Osteocyte (in vitro differentiated cells): ENCODE results near the gene DDOST. TPM values are rescaled to one million over a fixed set of nuclear protein-coding genes. Genes with fewer than 3 reads are reported as not detected.

Source experiments
- DNase-seq: peaks from one replicate; pipeline ENCODE4 v3.0.0; 2021; ENCODE audit warnings: mixed read lengths; ENCODE audit not compliant: unreplicated experiment; ENCODE audit errors: extremely low spot score
- H3K27ac Mint-ChIP-seq: one replicate; pipeline ENCODE4 v1.8.0; 2021; ENCODE audit warnings: mild to moderate bottlenecking, mixed read lengths; ENCODE audit not compliant: unreplicated experiment
- H3K27me3 Mint-ChIP-seq: one replicate; pipeline ENCODE4 v1.8.0; 2021; ENCODE audit warnings: mixed read lengths; ENCODE audit not compliant: unreplicated experiment
- H3K36me3 Mint-ChIP-seq: one replicate; pipeline ENCODE4 v1.8.0; 2021; ENCODE audit warnings: mixed read lengths; ENCODE audit not compliant: unreplicated experiment
- H3K4me1 Mint-ChIP-seq: one replicate; pipeline ENCODE4 v1.8.0; 2021; ENCODE audit warnings: mixed read lengths; ENCODE audit not compliant: unreplicated experiment
- H3K4me3 Mint-ChIP-seq: one replicate; pipeline ENCODE4 v1.8.0; 2021; ENCODE audit warnings: mild to moderate bottlenecking, moderate library complexity, mixed read lengths; ENCODE audit not compliant: unreplicated experiment
- H3K9me3 Mint-ChIP-seq: one replicate; pipeline ENCODE4 v1.8.0; 2021; ENCODE audit warnings: mixed read lengths; ENCODE audit not compliant: unreplicated experiment
- CTCF ChIP-seq: fragments of 200-600 bp; sonication (generic); IDR thresholded peaks from 2 replicates; pipeline ENCODE4 v1.5.0; 2021; ENCODE audit warnings: antibody characterized with exemption, mild to moderate bottlenecking, moderate library complexity
- total RNA-seq: library from RNA; stranded (reverse); gene quantifications from 2 replicates; pipeline ENCODE4 v1.2.1, GENCODE V29; 2021

The DDOST gene
- total RNA-seq, 1 donor from 2014 or later: 267 TPM

GRCh38 chr1:20701847-20702246 is 40.7 kb upstream of the DDOST start:
- Mint-ChIP-seq H3K27ac (no peak overlapping the region), H3K4me1 (peaks cover 16% of the 10 kb centered on the region), H3K27me3 (no peaks in the 10 kb centered on the region), H3K36me3 (no peaks in the 10 kb centered on the region), H3K4me3 (no peak overlapping the region), H3K9me3 (no peaks in the 10 kb centered on the region)
- DNase-seq: no peak
- no peak for TF ChIP-seq CTCF

- Mint-ChIP-seq H3K27ac (no peak overlapping the region), H3K4me3 (no peak overlapping the region), H3K9me3 (no peaks in the 10 kb centered on the region), H3K27me3 (no peaks in the 10 kb centered on the region), H3K4me1 (peaks cover 17% of the 10 kb centered on the region), H3K36me3 (no peaks in the 10 kb centered on the region)
- no peak for TF ChIP-seq CTCF
- DNase-seq: no peak
Observed at GRCh38 chr1:20701446-20701845, 40.3 kb upstream of the DDOST start.

- no peaks in the 10 kb centered on the region for H3K27me3 Mint-ChIP-seq
- no peaks in the 10 kb centered on the region for H3K36me3 Mint-ChIP-seq
- no peak for TF ChIP-seq CTCF
- peaks cover 19% of the 10 kb centered on the region for H3K4me1 Mint-ChIP-seq
- no peak overlapping the region for H3K4me3 Mint-ChIP-seq
- H3K27ac Mint-ChIP-seq: no peak overlapping the region
- DNase-seq: no peak
- no peaks in the 10 kb centered on the region for H3K9me3 Mint-ChIP-seq
Observed at GRCh38 chr1:20700636-20701215, 39.6 kb upstream of the DDOST start.

- no peaks in the 10 kb centered on the region for H3K27me3 Mint-ChIP-seq
- no peak for DNase-seq
- H3K9me3 Mint-ChIP-seq: no peaks in the 10 kb centered on the region
- no peaks in the 10 kb centered on the region for H3K36me3 Mint-ChIP-seq
- H3K4me1 Mint-ChIP-seq: peaks cover 19% of the 10 kb centered on the region
- H3K4me3 Mint-ChIP-seq: no peak overlapping the region
- no peak overlapping the region for H3K27ac Mint-ChIP-seq
- TF ChIP-seq CTCF: no peak
Observed at GRCh38 chr1:20699558-20699957, 38.4 kb upstream of the DDOST start.

- no peak overlapping the region for H3K4me3 Mint-ChIP-seq
- no peaks in the 10 kb centered on the region for H3K36me3 Mint-ChIP-seq
- no peak for TF ChIP-seq CTCF
- H3K4me1 Mint-ChIP-seq: peaks cover 19% of the 10 kb centered on the region
- no peak for DNase-seq
- H3K9me3 Mint-ChIP-seq: no peaks in the 10 kb centered on the region
- H3K27me3 Mint-ChIP-seq: no peaks in the 10 kb centered on the region
- H3K27ac Mint-ChIP-seq: peak overlapping the region; percentile 41
Observed at GRCh38 chr1:20698195-20698910, 37.2 kb upstream of the DDOST start.
